Tibial artery (tissue), 4 donors: ENCODE measurements around the gene C1QTNF12.

ENCODE experiments used
- DNase-seq, 2 donors: peaks; one replicate each; pipeline ENCODE4 v3.0.0-alpha.2; 2019
- H3K27ac ChIP-seq, 2 donors: fragments of 200-600 bp; sonication (generic) in 1 of 2; 1 replicate in 1 of 2; 2 replicates in 1 of 2; pipeline ENCODE4 v1.5.1; 2018 to 2019; ENCODE audit warnings: mild to moderate bottlenecking in 1 of 2
- H3K27me3 ChIP-seq, 2 donors: fragments of 200-600 bp; sonication (generic) in 1 of 2; one replicate each; pipeline versions ENCODE4 v1.5.1 to v1.6.0; 2016 to 2019
- H3K36me3 ChIP-seq, 3 donors: fragments of 200-600 bp; sonication (generic) in 2 of 3; one replicate each; pipeline ENCODE4 v1.5.1; 2016 to 2019; ENCODE audit warnings: mild to moderate bottlenecking in 2 of 3
- H3K4me1 ChIP-seq, 4 donors: fragments of 200-600 bp; sonication (generic) in 2 of 4; 1 replicate in 3 of 4; 2 replicates in 1 of 4; pipeline ENCODE4 v1.5.1; 2016 to 2019
- H3K4me3 ChIP-seq, 2 donors: fragments of 200-600 bp; sonication (generic) in 1 of 2; 1 replicate in 1 of 2; 2 replicates in 1 of 2; pipeline ENCODE4 v1.5.1; 2018 to 2019; ENCODE audit warnings: mild to moderate bottlenecking in 2 of 2
- H3K9me3 ChIP-seq, 3 donors: fragments of 200-600 bp; sonication (generic) in 1 of 3; one replicate each; pipeline ENCODE4 v1.5.1; 2016 to 2019
- intact Hi-C: fragments of 100-400 bp; cut with DNase I; formaldehyde crosslinking; loops from one replicate; pipeline ENCODE4 v1.15.0; 2023; ENCODE audit warnings: low total_unique reads
- TF ChIP-seq, protein P1 (sequence below), 2 experiments: fragments of 200-600 bp in 1 of 2; fragments of 450-650 bp in 1 of 2; IDR thresholded peaks; one replicate each; pipeline ENCODE4 v1.5.1; 2017 to 2019; ENCODE audit warnings: antibody characterized with exemption in 2 of 2, mild to moderate bottlenecking in 1 of 2, moderate library complexity in 1 of 2

The C1QTNF12 gene

DNA sequence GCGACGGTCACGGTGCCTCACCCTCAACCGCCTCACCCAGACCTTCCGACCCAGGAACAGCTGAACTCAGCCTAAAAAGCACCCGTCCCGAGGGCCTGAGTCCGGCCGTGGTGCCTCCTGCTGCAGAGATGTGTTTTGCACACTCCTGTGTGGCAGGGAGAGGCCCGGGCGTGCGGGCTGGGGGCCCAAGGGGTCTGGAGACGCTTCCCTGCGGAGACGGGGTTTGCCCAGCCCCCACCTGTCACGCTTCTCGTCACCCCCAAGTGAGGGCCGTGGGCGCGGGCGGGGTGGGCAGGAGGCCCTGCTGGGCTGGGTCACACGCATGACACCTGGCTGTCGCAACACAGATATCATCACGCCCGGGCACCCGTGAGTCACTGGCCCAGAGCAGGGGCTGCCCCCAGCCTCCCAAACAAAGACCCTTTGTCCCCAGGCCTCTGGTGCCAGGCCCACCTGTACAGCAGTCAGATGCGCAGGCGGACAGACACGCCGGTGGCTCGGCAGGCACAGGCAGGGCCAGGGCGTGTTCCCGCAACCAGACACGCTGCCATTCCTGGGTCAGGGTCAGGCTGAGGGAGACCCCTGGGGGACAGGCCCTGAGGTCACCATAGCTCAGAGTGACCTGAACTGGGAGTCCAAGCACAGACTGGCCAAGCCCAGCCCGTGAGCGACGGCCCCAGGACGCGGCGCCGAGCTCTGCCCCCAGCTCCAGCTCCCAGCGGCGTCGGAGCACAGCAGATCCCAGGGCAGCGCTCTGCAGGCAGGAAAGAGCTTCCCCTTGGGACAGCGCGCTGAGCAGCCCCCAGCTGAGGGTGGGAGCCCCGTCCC, 8.4 kb downstream of the C1QTNF12 start:
- H3K27me3 ChIP-seq = peaks cover 0 to 46% of the 10 kb centered on the region in 2 donors
- H3K36me3 ChIP-seq = peaks cover 0 to 32% (median 5%) of the 10 kb centered on the region in 3 donors
- H3K9me3 ChIP-seq = no peaks in the 10 kb centered on the region
- intact Hi-C loops = no loop called here
- no peak overlapping the region for H3K27ac ChIP-seq
- H3K4me1 ChIP-seq = peaks cover 0 to 32% (median 4%) of the 10 kb centered on the region in 4 donors
- TF ChIP-seq, protein P1, sequence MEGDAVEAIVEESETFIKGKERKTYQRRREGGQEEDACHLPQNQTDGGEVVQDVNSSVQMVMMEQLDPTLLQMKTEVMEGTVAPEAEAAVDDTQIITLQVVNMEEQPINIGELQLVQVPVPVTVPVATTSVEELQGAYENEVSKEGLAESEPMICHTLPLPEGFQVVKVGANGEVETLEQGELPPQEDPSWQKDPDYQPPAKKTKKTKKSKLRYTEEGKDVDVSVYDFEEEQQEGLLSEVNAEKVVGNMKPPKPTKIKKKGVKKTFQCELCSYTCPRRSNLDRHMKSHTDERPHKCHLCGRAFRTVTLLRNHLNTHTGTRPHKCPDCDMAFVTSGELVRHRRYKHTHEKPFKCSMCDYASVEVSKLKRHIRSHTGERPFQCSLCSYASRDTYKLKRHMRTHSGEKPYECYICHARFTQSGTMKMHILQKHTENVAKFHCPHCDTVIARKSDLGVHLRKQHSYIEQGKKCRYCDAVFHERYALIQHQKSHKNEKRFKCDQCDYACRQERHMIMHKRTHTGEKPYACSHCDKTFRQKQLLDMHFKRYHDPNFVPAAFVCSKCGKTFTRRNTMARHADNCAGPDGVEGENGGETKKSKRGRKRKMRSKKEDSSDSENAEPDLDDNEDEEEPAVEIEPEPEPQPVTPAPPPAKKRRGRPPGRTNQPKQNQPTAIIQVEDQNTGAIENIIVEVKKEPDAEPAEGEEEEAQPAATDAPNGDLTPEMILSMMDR (IDR thresholded peaks at IDR 0.05) = no peak
- no peak overlapping the region for H3K4me3 ChIP-seq
- no peak for DNase-seq

DNA sequence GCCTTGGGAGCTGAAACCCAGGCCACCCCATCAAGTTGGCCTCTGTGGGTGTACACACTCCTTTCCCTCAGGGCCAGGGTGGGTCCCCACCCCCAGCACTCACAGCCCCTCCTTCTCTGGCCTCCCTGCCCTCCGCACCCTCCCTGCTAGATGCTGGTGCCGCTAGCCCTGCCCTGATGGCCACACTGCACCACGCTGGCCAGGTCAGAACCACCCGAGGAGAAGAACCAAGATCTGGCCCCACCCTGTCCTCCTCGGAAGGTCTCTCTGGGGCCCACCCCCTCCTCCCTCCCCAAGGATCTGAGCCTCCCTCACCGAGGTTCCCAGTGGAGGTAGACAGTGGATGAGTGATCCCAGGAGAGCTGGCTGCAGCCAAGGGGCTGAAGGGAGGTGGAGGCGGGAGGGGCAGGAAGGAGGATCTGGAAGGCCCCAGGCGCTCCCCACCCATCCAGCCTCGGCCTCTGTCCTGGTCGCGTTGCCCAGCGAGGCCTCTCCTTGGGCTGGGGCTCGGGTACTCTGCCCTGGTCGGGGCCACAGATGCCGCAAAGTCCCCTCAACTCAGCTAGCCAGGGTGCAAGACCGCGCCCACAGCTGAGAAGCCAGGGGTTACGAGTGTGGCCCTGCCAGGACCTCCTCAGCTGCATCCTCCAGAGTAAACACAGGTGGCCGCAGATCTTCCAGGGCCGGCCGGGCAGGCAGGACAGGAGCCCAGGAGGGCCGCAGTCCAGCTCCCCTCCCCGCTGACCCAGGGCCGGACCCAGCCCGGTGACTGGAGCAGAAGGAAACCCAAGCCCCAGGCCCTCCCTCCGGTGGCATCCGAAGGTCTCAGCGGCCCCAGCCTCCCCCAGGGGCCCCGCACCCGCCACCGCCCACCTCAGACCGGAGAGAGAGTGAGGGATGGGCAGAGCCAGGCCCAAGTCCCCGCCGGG, 9.3 kb downstream of the C1QTNF12 start:
- Histone ChIP-seq H3K9me3 (no peaks in the 10 kb centered on the region), H3K27ac (no peak overlapping the region), H3K36me3 (peaks cover 0 to 26% (median 2%) of the 10 kb centered on the region in 3 donors), H3K4me3 (no peak overlapping the region), H3K4me1 (peaks cover 0 to 40% (median 11%) of the 10 kb centered on the region in 4 donors), H3K27me3 (peaks cover 0 to 46% of the 10 kb centered on the region in 2 donors)
- no peak for DNase-seq
- TF ChIP-seq, protein P1 (IDR thresholded peaks at IDR 0.05) = no peak
- intact Hi-C loops = no loop called here

DNA sequence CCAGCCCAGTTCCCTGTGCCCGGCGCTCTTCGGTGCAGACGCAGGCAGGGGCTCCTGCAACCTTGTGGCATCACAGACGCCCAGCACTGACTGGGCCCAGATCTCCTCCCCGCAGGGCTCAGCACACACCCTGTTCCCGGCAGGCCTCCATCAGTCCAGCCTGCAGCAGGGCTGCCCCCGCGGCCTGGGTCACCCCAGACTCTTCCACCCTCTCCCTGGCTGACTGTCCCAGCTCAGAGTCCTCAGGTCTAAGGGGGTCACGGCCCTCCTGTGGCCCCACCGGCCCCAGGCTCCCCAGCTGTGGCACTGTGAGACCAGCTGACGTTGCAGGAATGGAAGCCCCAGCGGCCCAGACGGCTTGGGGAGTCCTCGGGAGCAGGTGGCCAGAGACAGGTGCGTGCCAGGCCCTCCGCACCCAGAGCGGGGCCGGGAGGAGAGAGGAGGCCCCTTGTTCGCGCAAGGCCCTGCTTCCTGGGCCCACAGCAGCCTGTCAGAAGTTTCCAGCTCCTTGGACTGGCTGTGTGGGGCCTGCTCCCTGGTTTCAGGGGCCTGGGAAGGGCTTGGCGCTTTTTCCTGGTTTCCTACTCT, 10.3 kb downstream of the C1QTNF12 start:
- intact Hi-C loops = no loop called here
- Histone ChIP-seq H3K27ac (no peak overlapping the region), H3K9me3 (no peaks in the 10 kb centered on the region), H3K27me3 (peaks cover 0 to 44% of the 10 kb centered on the region in 2 donors), H3K4me1 (peaks cover 0 to 40% (median 11%) of the 10 kb centered on the region in 4 donors), H3K4me3 (no peak overlapping the region), H3K36me3 (peaks cover 0 to 20% (median 0%) of the 10 kb centered on the region in 3 donors)
- no peak for DNase-seq
- TF ChIP-seq, protein P1 (IDR thresholded peaks at IDR 0.05) = no peak

DNA sequence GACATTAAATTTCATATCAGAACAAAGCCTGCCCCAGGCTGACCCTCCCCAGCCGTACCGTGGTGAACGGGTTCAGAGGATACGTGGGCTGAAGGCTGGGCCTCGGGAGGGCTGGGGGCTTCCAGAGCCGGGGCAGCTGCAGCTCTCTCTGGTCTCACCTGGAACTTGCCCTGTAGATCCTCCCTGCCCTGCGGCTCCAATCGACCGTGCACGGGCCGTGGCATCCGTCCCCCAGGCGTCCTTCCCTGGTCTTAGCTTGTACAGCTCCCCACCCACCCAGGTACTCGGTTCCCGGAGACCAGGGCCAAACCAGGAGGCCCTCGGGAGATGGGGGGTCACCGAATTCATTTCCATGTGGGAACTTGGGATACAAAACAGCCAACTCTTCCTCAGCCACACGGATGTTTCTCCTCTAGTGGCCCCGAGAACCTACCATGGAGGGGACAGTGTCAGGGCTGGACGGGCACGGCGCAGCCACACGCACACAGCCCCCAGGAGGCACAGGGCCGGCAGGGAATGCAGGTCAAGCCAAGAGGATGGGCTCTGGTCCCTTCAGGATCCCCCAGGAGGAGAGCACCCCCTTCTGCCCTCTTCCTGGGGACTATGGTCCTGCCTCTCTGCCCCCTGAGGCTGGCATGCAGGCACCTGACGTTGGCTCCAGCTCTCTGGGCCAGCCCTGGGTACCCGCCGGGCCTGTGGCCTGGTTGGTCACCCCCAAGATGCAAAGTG, 11.3 kb downstream of the C1QTNF12 start:
- no peaks in the 10 kb centered on the region for H3K9me3 ChIP-seq
- no peak for DNase-seq
- H3K27me3 ChIP-seq = peaks cover 0 to 34% of the 10 kb centered on the region in 2 donors
- H3K36me3 ChIP-seq = peaks cover 0 to 20% (median 0%) of the 10 kb centered on the region in 3 donors
- peaks cover 0 to 50% (median 19%) of the 10 kb centered on the region in 4 donors for H3K4me1 ChIP-seq
- no peak overlapping the region for H3K4me3 ChIP-seq
- intact Hi-C loops = no loop called here
- TF ChIP-seq, protein P1 (IDR thresholded peaks at IDR 0.05) = no peak
- no peak overlapping the region for H3K27ac ChIP-seq
